Motor neuron (in vitro differentiated cells): ENCODE data around the gene INHBC. TPM values are rescaled to one million over a fixed set of nuclear protein-coding genes. Genes with fewer than 3 reads are reported as not detected.

Experiments
- ATAC-seq, 8 experiments: fragments of 200-7000 bp; cut with Tn5 transposase; replicated peaks in 6 of 8; 2 replicates each; pipeline ENCODE4 v1.8.0; 2021; ENCODE audit warnings: mild to moderate bottlenecking in 8 of 8, moderate library complexity in 8 of 8
- H3K27ac ChIP-seq, 2 donors: fragments of 250-450 bp; sonication (Bioruptor Pico); 2 replicates each; pipeline ENCODE4 v1.9.0; 2021; ENCODE audit warnings: antibody characterized with exemption in 2 of 2, mild to moderate bottlenecking in 2 of 2, moderate library complexity in 1 of 2
- H3K4me1 ChIP-seq, 2 donors: fragments of 250-450 bp; sonication (Bioruptor Pico); replicated peaks in 1 of 2; 2 replicates each; pipeline ENCODE4 v1.6.1; 2021; ENCODE audit warnings: antibody characterized with exemption in 2 of 2, mild to moderate bottlenecking in 2 of 2, moderate library complexity in 1 of 2
- H3K4me3 ChIP-seq, 5 donors: fragments of 250-450 bp; sonication (Bioruptor Pico); 2 replicates each; pipeline ENCODE4 v1.9.0; 2021; ENCODE audit warnings: antibody characterized with exemption in 5 of 5, mild to moderate bottlenecking in 5 of 5, moderate library complexity in 4 of 5
- WGBS, 10 experiments: fragments of 450-650 bp; shearing (Covaris generic); methylation state at CpG; one replicate each; pipeline ENCODE4 v1.0.0; 2022; 5-methylcytosine and 5-hydroxymethylcytosine counted together
- in situ Hi-C, 9 experiments: fragments of 400-800 bp; cut with MboI; loops; one replicate each; pipeline ENCODE4 v1.15.0; 2021; ENCODE audit warnings: low sequenced_read_pairs in 9 of 9, low pct_unique_long_range_greater_than_20kb in 2 of 9; ENCODE audit not compliant: unreplicated experiment in 9 of 9
- total RNA-seq, 8 experiments: library from RNA; unstranded; fragments of 300-600 nt; gene quantifications; 2 replicates each; pipeline versions ENCODE4 v1.2.3 to v1.2.4, GENCODE V29; 2022

Gene INHBC
- total RNA-seq, 8 experiments from 2014 or later, result 0.14 to 0.85 (median 0.22) TPM

DNA sequence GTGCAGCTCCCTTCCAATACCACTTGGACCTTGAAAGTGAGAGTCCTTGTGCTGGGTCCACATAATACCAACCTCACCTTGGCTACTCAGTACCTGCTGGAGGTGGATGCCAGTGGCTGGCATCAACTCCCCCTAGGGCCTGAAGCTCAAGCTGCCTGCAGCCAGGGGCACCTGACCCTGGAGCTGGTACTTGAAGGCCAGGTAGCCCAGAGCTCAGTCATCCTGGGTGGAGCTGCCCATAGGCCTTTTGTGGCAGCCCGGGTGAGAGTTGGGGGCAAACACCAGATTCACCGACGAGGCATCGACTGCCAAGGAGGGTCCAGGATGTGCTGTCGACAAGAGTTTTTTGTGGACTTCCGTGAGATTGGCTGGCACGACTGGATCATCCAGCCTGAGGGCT lies 14.8 kb downstream of the INHBC start:
- in situ Hi-C loops, result loop anchor here in 1 of 9 experiments (25.0 kb wide), 1 partner anchor 137 kb away; no protein-coding TSS in a partner anchor
- no peak overlapping the region for H3K4me3 ChIP-seq
- no peak for ATAC-seq
- peaks cover 15 to 16% of the 10 kb centered on the region in 2 donors for H3K4me1 ChIP-seq
- H3K27ac ChIP-seq, result no peak overlapping the region
- 80 to 100% methylated on average over 1 of the region's 7 CpGs; no CpG with 5 or more reads in 8 of the 10 experiments for WGBS, 10 experiments

- ATAC-seq, result no peak
- H3K4me3 ChIP-seq, result no peak overlapping the region
- in situ Hi-C loops, result loop anchor here in 2 of 9 experiments (10.0 to 25.0 kb wide), 2 partner anchors 135 to 213 kb away; partner anchors contain the start of gene SHMT2 (in 1 of the 2)
- 88 to 100% (median 90%) methylated on average over 1 to 3 of the region's 3 CpGs; no CpG with 5 or more reads in 4 of the 10 experiments for WGBS, 10 experiments
- H3K4me1 ChIP-seq, result peaks cover 22 to 23% of the 10 kb centered on the region in 2 donors
- H3K27ac ChIP-seq, result no peak overlapping the region
Measured at GRCh38 chr12:57450057-57450456, 15.5 kb downstream of the INHBC start.

DNA sequence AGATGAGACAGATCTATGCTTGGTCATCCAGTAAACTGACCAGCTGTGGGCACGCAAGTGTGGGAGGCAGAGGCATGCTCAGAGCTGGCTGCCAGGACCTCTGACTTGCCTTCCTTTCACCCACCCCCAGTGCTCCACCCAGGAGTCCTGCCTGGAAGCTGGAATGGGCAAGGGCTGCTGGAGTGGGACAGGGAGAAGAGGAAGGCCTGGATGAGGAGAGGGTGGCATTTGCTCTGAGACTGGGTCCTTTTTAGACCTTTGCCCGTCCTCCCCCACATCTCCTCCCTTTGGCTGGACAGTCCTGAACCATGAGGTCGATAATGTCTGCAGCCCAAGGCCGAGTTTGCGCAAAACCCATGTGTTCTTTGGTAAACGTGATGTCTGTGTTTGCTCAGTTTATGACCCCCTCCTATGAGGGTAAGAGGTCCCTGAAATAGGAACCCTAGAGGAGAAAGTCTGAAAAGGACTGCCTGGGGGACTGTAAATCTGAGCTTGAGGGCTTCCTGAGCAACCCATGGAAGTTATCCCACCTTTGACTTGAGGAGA lies 16.7 kb downstream of the INHBC start:
- Histone ChIP-seq H3K4me1 (peaks cover 32 to 35% of the 10 kb centered on the region in 2 donors), H3K4me3 (no peak overlapping the region), H3K27ac (no peak overlapping the region)
- in situ Hi-C loops, result loop anchor here in 2 of 9 experiments (10.0 to 25.0 kb wide), 2 partner anchors 137 to 214 kb away; partner anchors contain the start of gene SHMT2 (in 1 of the 2)
- WGBS, 10 experiments, result 28 to 100% (median 78%) methylated on average over 1 to 3 of the region's 6 CpGs; no CpG with 5 or more reads in 4 of the 10 experiments
- ATAC-seq, result no peak

- Histone ChIP-seq H3K27ac (peak overlapping the region; percentile 4 to 12), H3K4me3 (no peak overlapping the region), H3K4me1 (peaks cover 32 to 43% of the 10 kb centered on the region in 2 donors)
- 17 to 63% methylated on average over 1 to 2 of the region's 9 CpGs; no CpG with 5 or more reads in 8 of the 10 experiments for WGBS, 10 experiments
- ATAC-seq, result peak; percentile 12 to 79 (median 50)
- in situ Hi-C loops, result loop anchor here in 2 of 9 experiments (10.0 to 25.0 kb wide), 2 partner anchors 138 to 215 kb away; partner anchors contain the start of gene SHMT2 (in 1 of the 2)
Measured at GRCh38 chr12:57452181-57452936, 17.8 kb downstream of the INHBC start.

GRCh38 chr12:57452937-57453509 lies 18.4 kb downstream of the INHBC start:
- H3K27ac ChIP-seq, result peak overlapping the region; percentile 4 to 12
- peak; percentile 41 to 76 (median 52) for ATAC-seq
- no peak overlapping the region for H3K4me3 ChIP-seq
- peaks cover 39 to 48% of the 10 kb centered on the region in 2 donors for H3K4me1 ChIP-seq
- WGBS, 10 experiments, result 0 to 60% (median 34%) methylated on average over 1 to 3 of the region's 7 CpGs; no CpG with 5 or more reads in 6 of the 10 experiments
- in situ Hi-C loops, result loop anchor here in 2 of 9 experiments (10.0 to 25.0 kb wide), 2 partner anchors 138 to 216 kb away; partner anchors contain the start of gene SHMT2 (in 1 of the 2)

DNA sequence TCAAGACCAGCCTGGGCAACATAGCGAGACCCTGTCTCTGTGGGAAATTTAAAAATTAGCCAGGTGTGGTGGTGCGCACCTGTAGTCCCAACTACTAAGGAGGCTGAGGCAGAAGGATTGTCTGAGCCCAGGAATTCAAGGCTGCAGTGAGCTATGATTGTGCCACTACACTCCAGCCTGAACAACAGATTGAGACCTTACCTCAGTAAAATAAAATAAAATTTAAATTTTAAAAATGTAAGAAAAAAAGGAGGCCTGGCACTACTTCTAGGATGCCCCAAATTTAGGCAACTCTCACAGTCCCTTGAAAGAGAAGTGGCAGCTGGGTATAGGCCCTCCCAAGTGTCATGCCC lies 19.6 kb downstream of the INHBC start:
- peaks cover 48 to 58% of the 10 kb centered on the region in 2 donors for H3K4me1 ChIP-seq
- H3K27ac ChIP-seq, result peak overlapping the region; percentile 92 to 97
- in situ Hi-C loops, result loop anchor here in 2 of 9 experiments (10.0 to 25.0 kb wide), 2 partner anchors 139 to 217 kb away; partner anchors contain the start of gene SHMT2 (in 1 of the 2)
- 100% methylated on average over 1 to 2 of the region's 2 CpGs; no CpG with 5 or more reads in 4 of the 10 experiments for WGBS, 10 experiments
- H3K4me3 ChIP-seq, result no peak overlapping the region
- ATAC-seq, result no peak

DNA sequence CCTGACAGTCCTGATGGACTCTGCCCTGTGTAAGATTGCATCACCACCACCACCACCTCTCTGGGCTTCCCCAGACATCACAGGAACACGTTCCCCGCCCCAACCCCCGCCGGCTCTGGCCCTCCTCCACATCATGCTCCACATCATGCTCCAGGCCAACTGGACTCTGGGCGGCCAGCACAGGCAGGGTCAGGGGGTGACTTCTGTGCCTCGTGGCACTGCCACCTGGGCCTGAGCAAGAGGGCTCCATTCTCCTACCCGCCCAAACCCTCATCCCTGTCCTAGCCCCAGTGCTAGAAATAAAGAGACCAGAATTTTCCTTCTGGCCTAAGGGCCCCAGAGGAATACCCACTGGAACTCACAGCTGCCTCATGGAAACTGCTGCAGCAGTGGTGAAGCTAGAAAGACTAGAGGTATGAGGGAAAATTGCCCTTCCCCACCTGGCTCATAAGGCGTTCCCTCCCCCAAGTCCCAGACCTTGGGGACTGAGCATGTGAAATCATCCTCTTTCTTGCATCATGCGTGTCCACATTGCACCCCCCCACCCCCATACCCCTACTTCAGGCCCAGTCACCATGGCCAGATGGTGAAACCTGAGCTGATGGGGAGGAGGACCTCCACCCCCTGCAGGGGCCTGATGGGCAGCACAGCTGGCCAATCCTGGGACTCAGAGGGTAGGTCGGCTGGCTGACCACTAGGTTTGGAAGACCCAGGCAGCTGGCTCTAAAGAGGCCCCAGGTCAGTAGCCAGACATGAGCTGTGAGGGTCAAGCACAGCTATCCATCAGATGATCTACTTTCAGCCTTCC lies 20.2 kb downstream of the INHBC start, which contains the start of gene INHBE:
Gene INHBE (plus strand): TSS at position 742 of the 808 bp plus-strand sequence. CDS start 230 bp downstream, outside the sequence.
- 40 to 80% (median 70%) methylated on average over 1 to 2 of the region's 10 CpGs; no CpG with 5 or more reads in 4 of the 10 experiments for WGBS, 10 experiments
- Histone ChIP-seq H3K27ac (peak within 1 kb of the TSS; percentile 92 to 97), H3K4me1 (peaks cover 48 to 58% of the 10 kb centered on the region in 2 donors), H3K4me3 (peak within 1 kb of the TSS in 3 of 5 donors; percentile 5 to 56 (median 51))
- in situ Hi-C loops, result loop anchor here in 2 of 9 experiments (10.0 to 25.0 kb wide), 2 partner anchors 140 to 217 kb away; partner anchors contain the start of gene SHMT2 (in 1 of the 2)
- ATAC-seq, result peak in 6 of 8 experiments; percentile 3 to 78 (median 66)

DNA sequence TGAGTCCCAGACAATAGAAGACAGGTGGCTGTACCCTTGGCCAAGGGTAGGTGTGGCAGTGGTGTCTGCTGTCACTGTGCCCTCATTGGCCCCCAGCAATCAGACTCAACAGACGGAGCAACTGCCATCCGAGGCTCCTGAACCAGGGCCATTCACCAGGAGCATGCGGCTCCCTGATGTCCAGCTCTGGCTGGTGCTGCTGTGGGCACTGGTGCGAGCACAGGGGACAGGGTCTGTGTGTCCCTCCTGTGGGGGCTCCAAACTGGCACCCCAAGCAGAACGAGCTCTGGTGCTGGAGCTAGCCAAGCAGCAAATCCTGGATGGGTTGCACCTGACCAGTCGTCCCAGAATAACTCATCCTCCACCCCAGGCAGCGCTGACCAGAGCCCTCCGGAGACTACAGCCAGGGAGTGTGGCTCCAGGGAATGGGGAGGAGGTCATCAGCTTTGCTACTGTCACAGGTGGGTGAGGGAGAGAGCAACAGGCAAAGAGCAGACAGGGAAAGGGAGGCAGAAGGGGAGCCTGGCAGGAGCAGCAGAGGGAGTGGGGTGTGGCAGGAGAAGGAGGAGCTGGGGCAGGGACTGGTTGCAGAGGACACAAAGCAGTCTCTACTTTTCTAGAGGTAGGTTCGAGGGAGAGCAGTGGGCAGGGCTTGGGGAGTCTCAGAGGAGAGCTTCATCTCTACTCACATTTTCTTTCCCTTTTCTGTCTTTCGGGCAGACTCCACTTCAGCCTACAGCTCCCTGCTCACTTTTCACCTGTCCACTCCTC lies 21.0 kb downstream of the INHBC start:
- in situ Hi-C loops, result loop anchor here in 2 of 9 experiments (10.0 to 25.0 kb wide), 2 partner anchors 141 to 218 kb away; partner anchors contain the start of gene SHMT2 (in 1 of the 2)
- Histone ChIP-seq H3K4me3 (peak overlapping the region in 3 of 5 donors; percentile 5 to 56 (median 51)), H3K27ac (peak overlapping the region; percentile 92 to 97), H3K4me1 (peaks cover 53 to 60% of the 10 kb centered on the region in 2 donors)
- no peak for ATAC-seq
- 30 to 88% (median 45%) methylated on average over 2 to 4 of the region's 10 CpGs; no CpG with 5 or more reads in 6 of the 10 experiments for WGBS, 10 experiments

- peak in 1 of 8 experiments; percentile 38 for ATAC-seq
- 0 to 100% (median 74%) methylated on average over 1 to 10 of the region's 15 CpGs; no CpG with 5 or more reads in 6 of the 10 experiments for WGBS, 10 experiments
- peak overlapping the region; percentile 92 to 97 for H3K27ac ChIP-seq
- peaks cover 55 to 62% of the 10 kb centered on the region in 2 donors for H3K4me1 ChIP-seq
- in situ Hi-C loops, result loop anchor here in 2 of 9 experiments (10.0 to 25.0 kb wide), 2 partner anchors 141 to 219 kb away; partner anchors contain the start of gene SHMT2 (in 1 of the 2)
- peak overlapping the region in 2 of 5 donors; percentile 51 to 56 for H3K4me3 ChIP-seq
Measured at GRCh38 chr12:57456145-57456700, 21.6 kb downstream of the INHBC start.

- Histone ChIP-seq H3K4me1 (peaks cover 55 to 62% of the 10 kb centered on the region in 2 donors), H3K27ac (peak overlapping the region; percentile 45 to 68), H3K4me3 (peak overlapping the region in 2 of 5 donors; percentile 51 to 56)
- no peak for ATAC-seq
- in situ Hi-C loops, result loop anchor here in 2 of 9 experiments (10.0 to 25.0 kb wide), 2 partner anchors 142 to 220 kb away; partner anchors contain the start of gene SHMT2 (in 1 of the 2)
- 80 to 100% (median 100%) methylated on average over 1 to 2 of the region's 6 CpGs; no CpG with 5 or more reads in 5 of the 10 experiments for WGBS, 10 experiments
Measured at GRCh38 chr12:57456737-57457490, 22.3 kb downstream of the INHBC start.
